Fibroblast of lung (primary cell): ENCODE data around the gene S100B.

Experiments
- EZH2 ChIP-seq: IDR thresholded peaks from 2 replicates; pipeline ENCODE4 v1.5.1; 2012; ENCODE audit warnings: low read length, control low read depth, mild to moderate bottlenecking; ENCODE audit errors: missing control alignments
- TF ChIP-seq, protein P1 (sequence below), 2 donors: IDR thresholded peaks in 1 of 2; conservative IDR thresholded peaks in 1 of 2; 1 replicate in 1 of 2; 2 replicates in 1 of 2; pipeline ENCODE4 v1.5.1; 2011 to 2012; ENCODE audit warnings: low read length in 2 of 2, control low read depth in 1 of 2, inconsistent platforms in 1 of 2, low read depth in 1 of 2, mild to moderate bottlenecking in 1 of 2

- TF ChIP-seq, protein P1, sequence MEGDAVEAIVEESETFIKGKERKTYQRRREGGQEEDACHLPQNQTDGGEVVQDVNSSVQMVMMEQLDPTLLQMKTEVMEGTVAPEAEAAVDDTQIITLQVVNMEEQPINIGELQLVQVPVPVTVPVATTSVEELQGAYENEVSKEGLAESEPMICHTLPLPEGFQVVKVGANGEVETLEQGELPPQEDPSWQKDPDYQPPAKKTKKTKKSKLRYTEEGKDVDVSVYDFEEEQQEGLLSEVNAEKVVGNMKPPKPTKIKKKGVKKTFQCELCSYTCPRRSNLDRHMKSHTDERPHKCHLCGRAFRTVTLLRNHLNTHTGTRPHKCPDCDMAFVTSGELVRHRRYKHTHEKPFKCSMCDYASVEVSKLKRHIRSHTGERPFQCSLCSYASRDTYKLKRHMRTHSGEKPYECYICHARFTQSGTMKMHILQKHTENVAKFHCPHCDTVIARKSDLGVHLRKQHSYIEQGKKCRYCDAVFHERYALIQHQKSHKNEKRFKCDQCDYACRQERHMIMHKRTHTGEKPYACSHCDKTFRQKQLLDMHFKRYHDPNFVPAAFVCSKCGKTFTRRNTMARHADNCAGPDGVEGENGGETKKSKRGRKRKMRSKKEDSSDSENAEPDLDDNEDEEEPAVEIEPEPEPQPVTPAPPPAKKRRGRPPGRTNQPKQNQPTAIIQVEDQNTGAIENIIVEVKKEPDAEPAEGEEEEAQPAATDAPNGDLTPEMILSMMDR (conservative IDR thresholded peaks at IDR 0.05 in 1 of 2, IDR thresholded peaks at IDR 0.05 in 1 of 2; ENCODE audit: low read depth in 1 of 2, low read length in 2 of 2) = no peak
- no peak for TF ChIP-seq EZH2
These were observed 4.6 kb downstream of the S100B start for GRCh38 chr21:46600305-46600704.
